DOHH2 (cell line): ENCODE results near the gene THAP3.

Experiments
- EZH2phosphoT487 ChIP-seq: fragments of 200-600 bp; sonication (generic); IDR thresholded peaks from 2 replicates; pipeline ENCODE4 v1.6.1; 2017; ENCODE audit warnings: borderline replicate concordance, mild to moderate bottlenecking, antibody characterized with exemption, low read length, moderate library complexity, mixed read lengths
- TF ChIP-seq, protein P1 (sequence below): fragments of 200-600 bp; sonication (generic); IDR thresholded peaks from one replicate; pipeline ENCODE4 v1.5.1; 2014; ENCODE audit warnings: antibody characterized with exemption, mild to moderate bottlenecking, low read depth, low read length; ENCODE audit not compliant: poor library complexity, severe bottlenecking

DNA sequence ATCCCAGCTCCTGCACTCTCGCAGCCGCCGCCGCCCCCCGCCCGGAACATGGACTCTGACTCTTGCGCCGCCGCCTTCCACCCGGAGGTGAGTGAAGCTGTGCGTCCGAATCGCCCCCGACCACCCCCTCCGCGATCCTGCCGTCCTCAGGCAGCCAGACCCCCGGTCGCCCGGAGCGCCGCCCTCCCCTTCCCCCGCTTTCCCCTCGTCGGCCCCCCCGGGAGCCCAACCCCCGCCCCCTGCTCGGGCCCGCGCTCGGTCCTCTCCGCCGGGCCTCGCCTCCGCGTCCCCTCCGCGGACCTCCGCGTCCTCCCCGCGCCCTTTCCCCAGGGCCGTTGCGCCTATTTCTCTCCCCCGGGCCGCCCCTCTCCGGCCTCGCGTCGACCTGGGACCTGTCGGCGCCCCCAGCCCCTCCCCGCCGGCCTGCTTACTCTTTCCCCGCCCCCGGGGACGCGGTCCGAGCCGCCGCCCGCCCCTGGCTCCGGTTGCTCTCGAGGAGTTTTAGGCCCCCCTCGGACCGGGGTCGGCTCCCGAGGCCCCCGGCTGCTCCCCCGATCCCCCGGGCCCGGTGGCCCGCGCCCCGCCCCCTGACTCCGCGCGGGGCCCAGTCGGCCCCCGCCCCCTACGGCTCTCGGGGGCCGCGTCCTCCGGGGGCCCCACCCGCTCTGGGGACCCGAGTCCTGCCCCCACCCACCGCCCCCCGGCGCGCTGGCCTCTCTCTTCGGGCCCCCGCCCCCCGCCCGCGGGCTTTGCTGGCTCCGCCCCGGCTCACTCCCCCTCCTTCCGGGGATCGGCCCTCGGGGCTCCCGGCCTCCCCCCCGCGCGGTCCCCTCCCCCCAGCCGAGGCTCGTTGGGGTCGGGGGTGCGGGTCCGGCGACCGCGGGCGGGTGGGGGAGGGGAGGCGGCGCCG, 10.4 kb upstream of the THAP3 start:
- TF ChIP-seq, protein P1, sequence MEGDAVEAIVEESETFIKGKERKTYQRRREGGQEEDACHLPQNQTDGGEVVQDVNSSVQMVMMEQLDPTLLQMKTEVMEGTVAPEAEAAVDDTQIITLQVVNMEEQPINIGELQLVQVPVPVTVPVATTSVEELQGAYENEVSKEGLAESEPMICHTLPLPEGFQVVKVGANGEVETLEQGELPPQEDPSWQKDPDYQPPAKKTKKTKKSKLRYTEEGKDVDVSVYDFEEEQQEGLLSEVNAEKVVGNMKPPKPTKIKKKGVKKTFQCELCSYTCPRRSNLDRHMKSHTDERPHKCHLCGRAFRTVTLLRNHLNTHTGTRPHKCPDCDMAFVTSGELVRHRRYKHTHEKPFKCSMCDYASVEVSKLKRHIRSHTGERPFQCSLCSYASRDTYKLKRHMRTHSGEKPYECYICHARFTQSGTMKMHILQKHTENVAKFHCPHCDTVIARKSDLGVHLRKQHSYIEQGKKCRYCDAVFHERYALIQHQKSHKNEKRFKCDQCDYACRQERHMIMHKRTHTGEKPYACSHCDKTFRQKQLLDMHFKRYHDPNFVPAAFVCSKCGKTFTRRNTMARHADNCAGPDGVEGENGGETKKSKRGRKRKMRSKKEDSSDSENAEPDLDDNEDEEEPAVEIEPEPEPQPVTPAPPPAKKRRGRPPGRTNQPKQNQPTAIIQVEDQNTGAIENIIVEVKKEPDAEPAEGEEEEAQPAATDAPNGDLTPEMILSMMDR: no peak
- no peak for TF ChIP-seq EZH2phosphoT487
